ENCODE data around the gene JARID2. TPM values are rescaled to one million over a fixed set of nuclear protein-coding genes. Genes with fewer than 3 reads are reported as not detected.

The JARID2 gene
- total and polyA plus RNA-seq, 7 donors, result 1.8 to 7.8 (median 6.1) TPM

- DNase-seq, result no peak
- Histone ChIP-seq H3K27ac (peak overlapping the region in 1 of 4 donors; percentile 16), H3K27me3 (no peaks in the 10 kb centered on the region), H3K4me3 (no peak overlapping the region), H3K4me1 (peaks cover 0 to 36% (median 25%) of the 10 kb centered on the region in 4 donors), H3K9me3 (no peaks in the 10 kb centered on the region), H3K36me3 (no peaks in the 10 kb centered on the region)
- intact Hi-C loops (cut with DNase I), result no loop called here
- no peak for TF ChIP-seq POLR2A (IDR thresholded peaks at IDR 0.05)
- peak in 2 of 4 donors; percentile 31 to 32 for TF ChIP-seq POLR2AphosphoS5 (IDR thresholded peaks at IDR 0.05)
- 67 to 69% methylated on average over 8 of the region's 8 CpGs for WGBS, 2 donors
Observed at GRCh38 chr6:15462717-15463525, 217.1 kb downstream of the JARID2 start.

GRCh38 chr6:15464211-15464725 lies 218.4 kb downstream of the JARID2 start:
- Histone ChIP-seq H3K36me3 (peaks cover 0 to 6% (median 0%) of the 10 kb centered on the region in 4 donors), H3K4me1 (peaks cover 0 to 28% (median 21%) of the 10 kb centered on the region in 4 donors), H3K9me3 (no peaks in the 10 kb centered on the region), H3K4me3 (no peak overlapping the region), H3K27ac (no peak overlapping the region), H3K27me3 (no peaks in the 10 kb centered on the region)
- 79 to 83% methylated on average over 5 of the region's 5 CpGs for WGBS, 2 donors
- intact Hi-C loops (cut with DNase I), result no loop called here
- TF ChIP-seq CTCF (IDR thresholded peaks at IDR 0.05) (peak in 2 of 4 experiments; percentile 19 to 39), EP300 (IDR thresholded peaks at IDR 0.05) (no peak)
- DNase-seq, result no peak

- Histone ChIP-seq H3K4me3 (no peak overlapping the region), H3K9me3 (no peaks in the 10 kb centered on the region), H3K36me3 (peaks cover 0 to 14% (median 2%) of the 10 kb centered on the region in 4 donors), H3K27me3 (no peaks in the 10 kb centered on the region), H3K27ac (no peak overlapping the region), H3K4me1 (peaks cover 0 to 21% (median 18%) of the 10 kb centered on the region in 4 donors)
- 79 to 93% methylated on average over 6 of the region's 6 CpGs for WGBS, 2 donors
- DNase-seq, result no peak
- TF ChIP-seq POLR2AphosphoS5 (IDR thresholded peaks at IDR 0.05) (no peak), EP300 (IDR thresholded peaks at IDR 0.05) (no peak), POLR2A (IDR thresholded peaks at IDR 0.05) (no peak), CTCF (IDR thresholded peaks at IDR 0.05) (no peak)
- intact Hi-C loops (cut with DNase I), result no loop called here
Observed at GRCh38 chr6:15465212-15465611, 219.3 kb downstream of the JARID2 start.

GRCh38 chr6:15470746-15471145 lies 224.9 kb downstream of the JARID2 start:
- intact Hi-C loops (cut with DNase I), result no loop called here
- Histone ChIP-seq H3K4me3 (no peak overlapping the region), H3K4me1 (peaks cover 0 to 9% (median 3%) of the 10 kb centered on the region in 4 donors), H3K36me3 (peaks cover 0 to 21% (median 2%) of the 10 kb centered on the region in 4 donors), H3K27me3 (no peaks in the 10 kb centered on the region), H3K27ac (no peak overlapping the region), H3K9me3 (no peaks in the 10 kb centered on the region)
- TF ChIP-seq POLR2AphosphoS5 (IDR thresholded peaks at IDR 0.05), result no peak
- no peak for TF ChIP-seq POLR2A (IDR thresholded peaks at IDR 0.05)
- no peak for TF ChIP-seq EP300 (IDR thresholded peaks at IDR 0.05)
- no peak for TF ChIP-seq CTCF (IDR thresholded peaks at IDR 0.05)
- WGBS, 2 donors, result 95% methylated on average over 8 of the region's 8 CpGs
- DNase-seq, result no peak

GRCh38 chr6:15472621-15473020 lies 226.8 kb downstream of the JARID2 start:
- TF ChIP-seq CTCF (IDR thresholded peaks at IDR 0.05) (no peak), POLR2AphosphoS5 (IDR thresholded peaks at IDR 0.05) (no peak), EP300 (IDR thresholded peaks at IDR 0.05) (no peak)
- no peaks in the 10 kb centered on the region for H3K9me3 ChIP-seq
- no peaks in the 10 kb centered on the region for H3K27me3 ChIP-seq
- no peak overlapping the region for H3K4me3 ChIP-seq
- intact Hi-C loops (cut with DNase I), result no loop called here
- peaks cover 0 to 21% (median 2%) of the 10 kb centered on the region in 4 donors for H3K36me3 ChIP-seq
- 72 to 75% methylated on average over 3 of the region's 3 CpGs for WGBS, 2 donors
- peaks cover 0 to 28% (median 17%) of the 10 kb centered on the region in 4 donors for H3K4me1 ChIP-seq
- no peak for DNase-seq
- no peak overlapping the region for H3K27ac ChIP-seq

Data from sigmoid colon (tissue), 7 donors.